Neural cell (in vitro differentiated cells): Measurements from ENCODE around the gene KRTAP10-4. TPM values are rescaled to one million over a fixed set of nuclear protein-coding genes. Genes with fewer than 3 reads are reported as not detected.

Experiments used
- H2AFZ ChIP-seq: fragments of 200-600, 300-800 bp; sonication (generic), shearing (Covaris generic); 2 replicates; pipeline ENCODE4 v1.6.0; 2014; ENCODE audit warnings: low read depth, mild to moderate bottlenecking, antibody characterized with exemption, low read length, moderate library complexity
- H3F3A ChIP-seq: fragments of 200-600 bp; shearing (Covaris generic); 2 replicates; pipeline ENCODE4 v1.6.1; 2016; ENCODE audit warnings: mild to moderate bottlenecking, moderate library complexity, mixed read lengths, antibody characterized with exemption, low read length; ENCODE audit not compliant: insufficient read depth, poor library complexity, severe bottlenecking
- H3K27ac ChIP-seq: fragments of 200-600, 300-800 bp; sonication (generic), shearing (Covaris generic); 2 replicates; pipeline ENCODE4 v1.5.1; 2014; ENCODE audit warnings: mild to moderate bottlenecking, low read length, moderate library complexity
- H3K27me3 ChIP-seq: fragments of 300-800, 200-600 bp; sonication (generic), shearing (Covaris generic); 2 replicates; pipeline ENCODE4 v1.6.0; 2014; ENCODE audit warnings: mild to moderate bottlenecking, low read depth, low read length, moderate library complexity; ENCODE audit not compliant: insufficient read depth
- H3K36me3 ChIP-seq: fragments of 300-800, 200-600 bp; sonication (generic), shearing (Covaris generic); 2 replicates; pipeline ENCODE4 v1.5.1; 2014; ENCODE audit warnings: mild to moderate bottlenecking, antibody characterized with exemption, low read length, moderate library complexity; ENCODE audit not compliant: insufficient read depth
- H3K4me2 ChIP-seq: fragments of 300-800, 200-600 bp; sonication (generic), shearing (Covaris generic); 2 replicates; pipeline ENCODE4 v1.6.0; 2014; ENCODE audit warnings: mild to moderate bottlenecking, low read length
- H3K4me3 ChIP-seq: fragments of 300-800, 200-600 bp; sonication (generic), shearing (Covaris generic); 2 replicates; pipeline ENCODE4 v1.5.1; 2014; ENCODE audit warnings: mild to moderate bottlenecking, low read length, moderate library complexity
- H3K79me2 ChIP-seq: fragments of 200-600 bp; shearing (Covaris generic); replicated peaks from 2 replicates; pipeline ENCODE4 v1.6.0; 2014; ENCODE audit warnings: mild to moderate bottlenecking, low read length, moderate library complexity; ENCODE audit not compliant: insufficient read depth
- H3K9ac ChIP-seq: fragments of 300-800, 200-600 bp; sonication (generic), shearing (Covaris generic); 2 replicates; pipeline ENCODE4 v1.6.1; 2016; ENCODE audit warnings: mild to moderate bottlenecking, low read length, mixed read lengths
- H3K9me2 ChIP-seq: fragments of 200-600 bp; shearing (Covaris generic); 2 replicates; pipeline ENCODE4 v1.6.1; 2016; ENCODE audit warnings: mild to moderate bottlenecking, low read length, mixed read lengths; ENCODE audit not compliant: insufficient read depth
- H3K9me3 ChIP-seq: fragments of 200-600, 300-800 bp; sonication (generic), shearing (Covaris generic); 2 replicates; pipeline ENCODE4 v1.6.1; 2016; ENCODE audit warnings: mild to moderate bottlenecking, mixed run types, low read length, moderate library complexity, mixed read lengths
- H4K20me1 ChIP-seq: fragments of 200-600 bp; shearing (Covaris generic); 2 replicates; pipeline ENCODE4 v1.6.1; 2016; ENCODE audit warnings: mild to moderate bottlenecking, mixed run types; ENCODE audit not compliant: insufficient read depth
- EP300 ChIP-seq: fragments of 450-650 bp; conservative IDR thresholded peaks from 2 replicates; pipeline ENCODE4 v1.6.1; 2014; ENCODE audit warnings: antibody characterized with exemption, mild to moderate bottlenecking, moderate library complexity; ENCODE audit not compliant: poor library complexity, severe bottlenecking
- EZH2 ChIP-seq: fragments of 200-600, 300-800 bp; shearing (Covaris generic), sonication (generic); IDR thresholded peaks from 2 replicates; pipeline ENCODE4 v1.6.1; 2014; ENCODE audit warnings: antibody characterized with exemption, low read length, borderline replicate concordance, mild to moderate bottlenecking; ENCODE audit not compliant: insufficient read depth, poor library complexity, severe bottlenecking
- MXI1 ChIP-seq: fragments of 450-650 bp; conservative IDR thresholded peaks from 2 replicates; pipeline ENCODE4 v1.6.1; 2014; ENCODE audit warnings: antibody characterized with exemption, mild to moderate bottlenecking; ENCODE audit not compliant: poor library complexity, severe bottlenecking
- POLR2AphosphoS5 ChIP-seq: IDR thresholded peaks from 2 replicates; pipeline ENCODE4 v1.6.1; 2012
- RAD21 ChIP-seq: fragments of 450-650 bp; conservative IDR thresholded peaks from 2 replicates; pipeline ENCODE4 v1.6.1; 2014; ENCODE audit warnings: antibody characterized with exemption, mild to moderate bottlenecking, moderate library complexity
- SMC3 ChIP-seq: fragments of 450-650 bp; conservative IDR thresholded peaks from 2 replicates; pipeline ENCODE4 v1.6.1; 2014; ENCODE audit warnings: antibody characterized with exemption, mild to moderate bottlenecking, moderate library complexity; ENCODE audit not compliant: poor library complexity
- TAF1 ChIP-seq: IDR thresholded peaks from 2 replicates; pipeline ENCODE4 v1.6.1; 2012; ENCODE audit warnings: low read depth
- polyA plus RNA-seq: library from polyadenylated mRNA; depleted of rRNA; stranded (reverse); fragments of >200 nt; gene quantifications from 2 replicates; pipeline ENCODE4 v1.2.3, GENCODE V29; 2014
- TF ChIP-seq, protein P1 (sequence below): IDR thresholded peaks from 2 replicates; pipeline ENCODE4 v1.6.1; 2012; ENCODE audit warnings: borderline replicate concordance
- TF ChIP-seq, protein P2 (sequence below): fragments of 450-650 bp; IDR thresholded peaks from 2 replicates; pipeline ENCODE4 v1.5.1; 2014; ENCODE audit warnings: antibody characterized with exemption, mild to moderate bottlenecking, moderate library complexity; ENCODE audit not compliant: poor library complexity, severe bottlenecking

The KRTAP10-4 gene
- polyA plus RNA-seq, 1 donor from 2014 or later = not detected

DNA sequence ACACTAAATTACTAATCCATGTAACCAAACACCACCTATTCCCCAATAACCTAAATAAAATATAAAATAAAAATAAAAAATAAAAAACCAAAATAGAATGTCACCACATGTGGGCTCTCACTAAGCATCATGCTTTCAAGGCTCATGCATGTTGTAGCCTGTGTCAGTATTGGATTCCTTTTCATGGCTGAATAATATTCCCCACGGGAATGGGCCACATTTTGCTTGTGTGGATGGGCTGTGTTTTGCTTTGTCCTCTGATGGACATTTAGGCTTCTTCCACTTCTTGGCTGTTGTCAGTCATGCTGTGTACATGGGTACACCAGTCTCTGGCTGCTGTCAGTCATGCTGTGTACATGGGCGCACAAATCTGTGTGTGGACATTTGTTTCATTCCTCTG is 15.6 kb downstream of the KRTAP10-4 start:
- Histone ChIP-seq H3K9ac (no peak overlapping the region), H3K9me3 (no peaks in the 10 kb centered on the region), H3F3A (no peaks in the 10 kb centered on the region), H4K20me1 (no peaks in the 10 kb centered on the region), H3K27ac (no peak overlapping the region), H3K27me3 (no peaks in the 10 kb centered on the region), H3K36me3 (no peaks in the 10 kb centered on the region), H3K9me2 (no peaks in the 10 kb centered on the region), H3K4me3 (no peak overlapping the region), H3K4me2 (no peak overlapping the region), H3K79me2 (no peaks in the 10 kb centered on the region), H2AFZ (no peak overlapping the region)
- TF ChIP-seq TAF1 = no peak
- TF ChIP-seq EP300 = no peak

DNA sequence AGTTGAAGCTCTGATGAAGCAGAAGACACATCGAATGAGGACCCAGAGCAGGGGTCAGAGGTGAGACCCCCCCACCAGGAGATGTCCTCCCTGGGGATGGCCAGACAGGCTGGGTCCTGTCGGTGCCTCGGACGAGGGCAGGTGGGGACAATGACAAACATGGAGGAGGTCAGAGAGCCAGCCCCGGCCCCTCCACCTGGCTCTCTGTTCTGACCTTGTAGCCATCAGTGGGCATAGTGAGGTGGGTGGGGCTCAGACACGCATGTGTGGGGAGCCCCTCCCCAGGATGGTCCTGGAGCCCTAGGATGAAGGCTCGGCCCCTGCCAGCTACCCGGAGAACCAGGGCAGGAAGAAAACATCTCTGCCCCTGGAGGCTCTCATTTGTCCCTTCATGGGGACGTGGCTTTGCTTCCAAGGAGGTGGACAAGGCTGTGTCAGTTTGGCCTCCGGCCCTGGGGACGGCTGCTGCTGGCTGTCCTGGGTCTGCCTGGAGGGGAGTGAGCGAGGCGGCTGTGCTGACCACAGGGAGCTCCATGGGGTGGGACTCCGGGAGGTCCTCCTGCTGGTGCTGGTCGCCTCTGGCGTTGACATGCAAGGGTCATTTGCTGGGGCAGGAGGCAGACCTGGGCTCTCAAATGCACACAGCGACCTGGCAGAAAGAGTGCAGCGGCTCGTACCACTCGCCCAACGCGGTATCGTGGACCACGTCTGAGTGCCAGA is 16.2 kb downstream of the KRTAP10-4 start:
- no peak overlapping the region for H3K27ac ChIP-seq
- H3K36me3 ChIP-seq = no peaks in the 10 kb centered on the region
- no peaks in the 10 kb centered on the region for H4K20me1 ChIP-seq
- no peak overlapping the region for H3K4me3 ChIP-seq
- no peak overlapping the region for H3K4me2 ChIP-seq
- no peak overlapping the region for H3K9ac ChIP-seq
- H3K9me3 ChIP-seq = no peaks in the 10 kb centered on the region
- H2AFZ ChIP-seq = no peak overlapping the region
- no peaks in the 10 kb centered on the region for H3F3A ChIP-seq
- no peak for TF ChIP-seq EP300
- no peak for TF ChIP-seq EZH2
- TF ChIP-seq, protein P1, sequence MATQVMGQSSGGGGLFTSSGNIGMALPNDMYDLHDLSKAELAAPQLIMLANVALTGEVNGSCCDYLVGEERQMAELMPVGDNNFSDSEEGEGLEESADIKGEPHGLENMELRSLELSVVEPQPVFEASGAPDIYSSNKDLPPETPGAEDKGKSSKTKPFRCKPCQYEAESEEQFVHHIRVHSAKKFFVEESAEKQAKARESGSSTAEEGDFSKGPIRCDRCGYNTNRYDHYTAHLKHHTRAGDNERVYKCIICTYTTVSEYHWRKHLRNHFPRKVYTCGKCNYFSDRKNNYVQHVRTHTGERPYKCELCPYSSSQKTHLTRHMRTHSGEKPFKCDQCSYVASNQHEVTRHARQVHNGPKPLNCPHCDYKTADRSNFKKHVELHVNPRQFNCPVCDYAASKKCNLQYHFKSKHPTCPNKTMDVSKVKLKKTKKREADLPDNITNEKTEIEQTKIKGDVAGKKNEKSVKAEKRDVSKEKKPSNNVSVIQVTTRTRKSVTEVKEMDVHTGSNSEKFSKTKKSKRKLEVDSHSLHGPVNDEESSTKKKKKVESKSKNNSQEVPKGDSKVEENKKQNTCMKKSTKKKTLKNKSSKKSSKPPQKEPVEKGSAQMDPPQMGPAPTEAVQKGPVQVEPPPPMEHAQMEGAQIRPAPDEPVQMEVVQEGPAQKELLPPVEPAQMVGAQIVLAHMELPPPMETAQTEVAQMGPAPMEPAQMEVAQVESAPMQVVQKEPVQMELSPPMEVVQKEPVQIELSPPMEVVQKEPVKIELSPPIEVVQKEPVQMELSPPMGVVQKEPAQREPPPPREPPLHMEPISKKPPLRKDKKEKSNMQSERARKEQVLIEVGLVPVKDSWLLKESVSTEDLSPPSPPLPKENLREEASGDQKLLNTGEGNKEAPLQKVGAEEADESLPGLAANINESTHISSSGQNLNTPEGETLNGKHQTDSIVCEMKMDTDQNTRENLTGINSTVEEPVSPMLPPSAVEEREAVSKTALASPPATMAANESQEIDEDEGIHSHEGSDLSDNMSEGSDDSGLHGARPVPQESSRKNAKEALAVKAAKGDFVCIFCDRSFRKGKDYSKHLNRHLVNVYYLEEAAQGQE = no peak
- TF ChIP-seq, protein P2, sequence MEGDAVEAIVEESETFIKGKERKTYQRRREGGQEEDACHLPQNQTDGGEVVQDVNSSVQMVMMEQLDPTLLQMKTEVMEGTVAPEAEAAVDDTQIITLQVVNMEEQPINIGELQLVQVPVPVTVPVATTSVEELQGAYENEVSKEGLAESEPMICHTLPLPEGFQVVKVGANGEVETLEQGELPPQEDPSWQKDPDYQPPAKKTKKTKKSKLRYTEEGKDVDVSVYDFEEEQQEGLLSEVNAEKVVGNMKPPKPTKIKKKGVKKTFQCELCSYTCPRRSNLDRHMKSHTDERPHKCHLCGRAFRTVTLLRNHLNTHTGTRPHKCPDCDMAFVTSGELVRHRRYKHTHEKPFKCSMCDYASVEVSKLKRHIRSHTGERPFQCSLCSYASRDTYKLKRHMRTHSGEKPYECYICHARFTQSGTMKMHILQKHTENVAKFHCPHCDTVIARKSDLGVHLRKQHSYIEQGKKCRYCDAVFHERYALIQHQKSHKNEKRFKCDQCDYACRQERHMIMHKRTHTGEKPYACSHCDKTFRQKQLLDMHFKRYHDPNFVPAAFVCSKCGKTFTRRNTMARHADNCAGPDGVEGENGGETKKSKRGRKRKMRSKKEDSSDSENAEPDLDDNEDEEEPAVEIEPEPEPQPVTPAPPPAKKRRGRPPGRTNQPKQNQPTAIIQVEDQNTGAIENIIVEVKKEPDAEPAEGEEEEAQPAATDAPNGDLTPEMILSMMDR = no peak
- no peak for TF ChIP-seq TAF1
- no peak for TF ChIP-seq SMC3
- TF ChIP-seq RAD21 = no peak
- H3K27me3 ChIP-seq = no peaks in the 10 kb centered on the region
- no peaks in the 10 kb centered on the region for H3K79me2 ChIP-seq
- H3K9me2 ChIP-seq = no peaks in the 10 kb centered on the region

DNA sequence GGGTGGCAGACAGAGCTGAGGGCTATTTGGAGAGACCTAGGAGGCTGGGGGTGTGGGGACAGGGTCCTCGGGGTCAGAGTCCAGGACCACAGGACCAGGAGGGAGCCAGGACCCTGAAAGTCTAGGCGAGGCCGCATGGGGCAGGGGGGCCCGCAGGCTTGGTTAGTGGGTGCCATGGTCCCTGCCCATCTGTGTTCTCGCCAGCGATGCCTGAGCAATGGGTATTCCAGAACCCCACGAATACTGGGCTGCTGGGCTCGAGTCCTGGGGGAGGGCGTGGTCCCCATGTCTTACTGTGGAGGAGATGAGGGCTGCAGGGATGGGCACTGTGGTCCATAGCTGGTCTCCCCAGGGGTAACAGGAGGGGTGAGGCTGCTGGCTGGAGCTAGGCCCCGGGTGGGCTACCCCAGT is 16.8 kb downstream of the KRTAP10-4 start:
- Histone ChIP-seq H3F3A (no peaks in the 10 kb centered on the region), H3K9me2 (no peaks in the 10 kb centered on the region), H3K36me3 (no peaks in the 10 kb centered on the region), H3K4me2 (no peak overlapping the region), H3K27me3 (no peaks in the 10 kb centered on the region), H2AFZ (no peak overlapping the region), H3K79me2 (no peaks in the 10 kb centered on the region), H3K4me3 (no peak overlapping the region), H4K20me1 (no peaks in the 10 kb centered on the region), H3K9me3 (no peaks in the 10 kb centered on the region), H3K27ac (no peak overlapping the region), H3K9ac (no peak overlapping the region)
- no peak for TF ChIP-seq TAF1
- TF ChIP-seq, protein P2 = no peak
- no peak for TF ChIP-seq POLR2AphosphoS5
- no peak for TF ChIP-seq RAD21
- TF ChIP-seq SMC3 = no peak
- TF ChIP-seq, protein P1 = no peak
- TF ChIP-seq MXI1 = no peak
- no peak for TF ChIP-seq EZH2
- TF ChIP-seq EP300 = no peak
